Activated T-helper 1 cell treated with anti-CD3 and anti-CD28 coated beads, Interleukin-12 subunit alpha, Interleukin-12 subunit beta, Interleukin-2, Interleukin-4 antibody, amounts not matched to agents 30 ng/mL and 10 ng/mL and 1 ng/mL, durations not matched to agents 14 hours and 24 hours and 36 hours (primary cell): Measurements from ENCODE around the gene SND1. TPM values are rescaled to one million over a fixed set of nuclear protein-coding genes. Genes with fewer than 3 reads are reported as not detected.
"Not testable (repeated sequence)": the region's sequence is repeated elsewhere in the genome, so short reads cannot be mapped to it uniquely, and the experiment has no call there.

Experiments
- DNase-seq: peaks from one replicate; pipeline ENCODE4 v3.0.0; 2021; ENCODE audit warnings: low spot score
- H3K27ac Mint-ChIP-seq: one replicate; pipeline ENCODE4 v1.8.0; 2021; ENCODE audit warnings: mild to moderate bottlenecking, mixed read lengths
- H3K27me3 Mint-ChIP-seq: one replicate; pipeline ENCODE4 v1.8.0; 2022; ENCODE audit warnings: mild to moderate bottlenecking, moderate library complexity, mixed read lengths; ENCODE audit not compliant: insufficient read depth
- H3K36me3 Mint-ChIP-seq: one replicate; pipeline ENCODE4 v1.8.0; 2021; ENCODE audit warnings: low read depth, mixed read lengths
- H3K4me1 Mint-ChIP-seq: one replicate; pipeline ENCODE4 v1.8.0; 2021; ENCODE audit warnings: low read depth, mixed read lengths
- H3K4me3 Mint-ChIP-seq: one replicate; pipeline ENCODE4 v1.8.0; 2021; ENCODE audit warnings: mild to moderate bottlenecking, moderate library complexity, mixed read lengths
- H3K9me3 Mint-ChIP-seq: one replicate; pipeline ENCODE4 v1.8.0; 2021; ENCODE audit warnings: mixed read lengths
- intact Hi-C: fragments of 100-400 bp; cut with micrococcal nuclease; formaldehyde crosslinking; loops from one replicate; pipeline ENCODE4 v1.15.1; 2024
- total RNA-seq: library from RNA; stranded (reverse); gene quantifications from 2 replicates; pipeline ENCODE4 v1.2.3, GENCODE V29; 2022

The SND1 gene
- total RNA-seq, 1 donor from 2014 or later, result 292 TPM

DNA sequence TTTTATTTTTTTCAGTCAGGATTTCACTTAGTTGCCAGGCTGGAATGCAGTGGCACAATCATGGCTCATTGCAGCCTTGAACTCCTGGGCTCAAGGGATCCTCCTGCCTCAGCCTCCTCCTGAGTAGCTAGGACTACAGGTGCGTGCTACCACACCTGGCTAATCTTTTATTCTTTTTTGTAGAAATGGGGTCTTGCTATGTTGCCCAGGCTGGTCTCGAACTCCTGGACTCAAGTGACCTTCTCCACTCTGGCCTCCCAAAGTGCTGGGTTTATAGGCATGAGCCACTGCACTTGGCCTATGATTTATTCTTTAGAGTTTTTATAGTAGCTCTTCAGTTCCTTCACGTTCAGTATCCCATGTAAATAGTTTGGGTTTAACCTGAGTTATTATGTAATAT is 5.5 kb downstream of the SND1 start:
- intact Hi-C loops, result loop anchor here (10.0 kb wide), 2 partner anchors 797 to 877 kb away; partner anchors contain the start of gene HILPDA
- Mint-ChIP-seq H3K27me3 (no peaks in the 10 kb centered on the region), H3K27ac (no peak overlapping the region), H3K4me1 (peaks cover 72% of the 10 kb centered on the region), H3K9me3 (no peaks in the 10 kb centered on the region), H3K36me3 (peaks cover 44% of the 10 kb centered on the region), H3K4me3 (no peak overlapping the region)
- no peak for DNase-seq

DNA sequence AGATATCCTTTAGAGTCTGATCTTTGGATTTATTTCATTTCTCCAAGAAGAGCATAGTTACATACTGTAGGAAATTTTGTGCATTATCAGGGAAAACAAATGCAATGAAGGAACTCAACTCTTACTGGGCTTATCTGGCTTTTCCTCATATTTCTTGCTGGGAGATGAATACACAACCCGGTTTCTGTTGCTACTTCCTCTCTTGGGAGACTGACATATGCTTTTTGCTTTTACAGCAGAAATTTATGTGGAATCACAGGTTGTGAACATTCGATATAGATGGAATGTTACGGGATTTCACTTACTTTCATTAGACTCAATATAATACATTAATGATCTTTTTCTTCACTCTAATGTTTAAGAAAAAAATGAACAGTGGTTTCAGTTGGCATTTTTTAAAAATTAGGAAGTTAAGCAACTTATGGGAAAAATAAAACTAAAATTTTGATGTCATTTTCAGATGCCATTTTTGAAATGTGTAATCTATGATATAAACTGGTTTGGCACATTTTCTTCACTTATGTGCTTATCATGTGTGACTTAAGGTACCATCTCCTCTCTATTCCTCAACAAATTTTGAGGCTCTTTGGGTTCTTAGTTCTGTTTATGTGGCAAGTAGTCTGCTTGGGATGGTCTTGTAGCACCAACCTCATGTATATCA is 7.1 kb downstream of the SND1 start:
- intact Hi-C loops, result loop anchor here (10.0 kb wide), 2 partner anchors 796 to 876 kb away; partner anchors contain the start of gene HILPDA
- H3K4me1 Mint-ChIP-seq, result peaks cover 62% of the 10 kb centered on the region
- H3K4me3 Mint-ChIP-seq, result no peak overlapping the region
- no peaks in the 10 kb centered on the region for H3K27me3 Mint-ChIP-seq
- no peak overlapping the region for H3K27ac Mint-ChIP-seq
- no peaks in the 10 kb centered on the region for H3K9me3 Mint-ChIP-seq
- peaks cover 42% of the 10 kb centered on the region for H3K36me3 Mint-ChIP-seq
- DNase-seq, result no peak

DNA sequence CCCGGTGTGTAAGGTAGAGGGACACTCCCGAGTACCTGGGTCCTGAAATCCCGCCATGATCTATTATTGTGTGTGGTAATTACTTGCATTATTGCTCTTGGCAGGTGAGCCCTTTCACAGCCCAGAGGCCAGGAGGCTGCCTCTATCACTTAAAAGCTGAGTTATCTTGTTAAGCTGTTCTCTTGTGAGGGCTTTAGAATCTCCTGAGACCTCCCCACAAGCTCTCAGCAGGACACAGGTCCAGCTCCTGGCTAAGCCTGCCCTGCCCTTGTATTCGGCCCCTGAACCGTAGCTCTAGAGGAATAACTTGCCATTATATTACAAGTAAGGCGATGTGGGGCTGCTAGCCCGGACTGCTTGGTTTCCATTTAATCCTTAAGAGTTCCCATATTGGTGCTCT is 13.9 kb downstream of the SND1 start:
- intact Hi-C loops, result no loop called here
- H3K9me3 Mint-ChIP-seq, result no peaks in the 10 kb centered on the region
- H3K27ac Mint-ChIP-seq, result no peak overlapping the region
- no peaks in the 10 kb centered on the region for H3K27me3 Mint-ChIP-seq
- peaks cover 42% of the 10 kb centered on the region for H3K36me3 Mint-ChIP-seq
- no peak for DNase-seq
- H3K4me1 Mint-ChIP-seq, result peaks cover 60% of the 10 kb centered on the region
- no peak overlapping the region for H3K4me3 Mint-ChIP-seq

DNA sequence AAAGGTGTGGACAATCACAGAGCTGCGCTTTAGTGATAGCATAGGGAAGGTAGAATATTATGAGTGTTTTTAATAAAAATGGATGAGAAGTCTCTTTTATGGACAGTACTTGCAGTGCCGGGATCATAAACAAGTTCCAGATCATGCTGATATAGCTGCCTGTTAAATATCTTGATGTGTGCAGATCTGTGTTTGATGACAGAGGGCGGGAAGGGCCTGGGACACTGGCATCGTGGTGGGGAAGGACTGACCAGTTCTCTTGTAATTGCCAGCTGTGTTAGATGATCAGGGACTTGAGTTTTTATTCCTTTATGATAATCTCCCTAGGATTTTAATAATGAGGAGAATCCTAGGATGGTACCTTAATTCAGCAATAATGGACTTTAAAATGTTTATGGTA is 14.6 kb downstream of the SND1 start:
- Mint-ChIP-seq H3K4me1 (peaks cover 61% of the 10 kb centered on the region), H3K36me3 (peaks cover 42% of the 10 kb centered on the region), H3K4me3 (no peak overlapping the region)

DNA sequence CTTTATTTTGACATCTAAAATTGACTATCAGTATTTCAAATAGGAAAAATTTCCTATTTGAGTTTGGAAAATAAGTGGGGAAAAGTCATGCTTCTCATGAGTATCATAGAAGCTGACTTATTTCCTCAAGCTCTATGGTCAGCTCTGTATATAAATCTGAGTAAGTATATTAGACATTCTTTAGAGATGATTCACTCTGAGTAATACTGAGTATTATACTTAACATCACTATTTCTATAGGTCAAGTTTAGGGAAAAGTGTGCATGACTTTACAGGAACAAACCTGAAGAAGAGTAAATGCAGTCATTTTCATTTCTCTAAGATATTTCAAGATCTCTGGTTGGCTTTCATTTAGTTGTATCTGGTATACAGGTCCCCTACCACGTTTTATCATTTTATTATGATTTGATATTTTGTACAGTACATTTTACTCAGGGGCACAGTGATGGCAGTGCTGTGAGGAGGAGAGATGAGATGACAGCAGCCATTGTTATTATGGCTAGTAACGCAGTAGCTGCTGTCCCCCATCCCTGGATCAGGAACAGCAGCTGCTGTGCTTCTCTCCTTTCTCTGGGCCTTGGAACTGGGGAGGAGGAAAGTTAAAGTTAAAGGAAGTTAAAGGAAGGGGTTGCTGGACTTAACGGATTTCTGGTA is 15.2 kb downstream of the SND1 start:
- no peak overlapping the region for H3K4me3 Mint-ChIP-seq
- peaks cover 42% of the 10 kb centered on the region for H3K36me3 Mint-ChIP-seq
- H3K9me3 Mint-ChIP-seq, result no peaks in the 10 kb centered on the region
- peak overlapping the region; percentile 74 for H3K27ac Mint-ChIP-seq
- intact Hi-C loops, result loop anchor here (1.0 kb wide), 1 partner anchor 12 kb away; no protein-coding TSS in a partner anchor
- peaks cover 67% of the 10 kb centered on the region for H3K4me1 Mint-ChIP-seq
- no peak for DNase-seq
- no peaks in the 10 kb centered on the region for H3K27me3 Mint-ChIP-seq

More for the DNA sequence above, 14.6 kb downstream of the SND1 start:
- DNase-seq, result no peak
- Mint-ChIP-seq H3K27ac (no peak overlapping the region), H3K27me3 (no peaks in the 10 kb centered on the region), H3K9me3 (no peaks in the 10 kb centered on the region)
- intact Hi-C loops, result loop anchor here (1.0 kb wide), 1 partner anchor 11 kb away; no protein-coding TSS in a partner anchor

DNA sequence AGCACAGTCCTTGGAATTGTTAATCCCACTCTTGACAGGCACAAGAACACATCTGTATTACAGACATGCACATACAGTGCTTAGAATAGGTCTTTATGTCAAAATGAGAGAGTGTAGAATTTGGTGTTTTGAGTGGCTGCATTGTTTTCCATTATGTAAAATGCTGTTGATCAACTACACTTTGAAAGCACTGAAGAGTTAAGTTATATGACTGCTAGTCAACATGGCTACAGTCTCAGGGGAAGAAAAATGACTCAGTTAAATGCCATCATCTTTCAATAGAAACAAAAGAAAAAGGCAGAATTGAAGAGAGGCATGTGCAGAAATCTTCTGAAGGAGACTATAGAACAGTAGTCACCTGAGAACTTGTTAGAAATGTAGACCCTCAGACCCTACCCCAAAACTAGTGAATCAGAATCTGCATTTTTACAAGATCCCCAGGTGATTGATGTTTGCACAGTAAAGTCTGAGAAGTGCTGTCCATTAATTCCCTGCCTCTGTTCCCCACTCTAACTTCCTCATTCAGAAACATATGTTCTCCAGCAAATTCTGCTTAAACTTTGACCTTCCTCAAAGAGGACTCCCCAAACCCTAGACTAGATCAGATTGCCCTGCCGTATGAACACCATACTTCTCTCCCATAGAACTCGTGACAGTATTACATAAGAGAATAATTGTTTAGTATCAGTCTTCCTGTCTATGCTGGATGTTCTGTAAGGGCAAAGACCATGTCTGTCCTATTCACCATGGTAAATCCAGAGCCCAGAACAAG is 16.0 kb downstream of the SND1 start:
- H3K36me3 Mint-ChIP-seq, result peaks cover 42% of the 10 kb centered on the region

DNA sequence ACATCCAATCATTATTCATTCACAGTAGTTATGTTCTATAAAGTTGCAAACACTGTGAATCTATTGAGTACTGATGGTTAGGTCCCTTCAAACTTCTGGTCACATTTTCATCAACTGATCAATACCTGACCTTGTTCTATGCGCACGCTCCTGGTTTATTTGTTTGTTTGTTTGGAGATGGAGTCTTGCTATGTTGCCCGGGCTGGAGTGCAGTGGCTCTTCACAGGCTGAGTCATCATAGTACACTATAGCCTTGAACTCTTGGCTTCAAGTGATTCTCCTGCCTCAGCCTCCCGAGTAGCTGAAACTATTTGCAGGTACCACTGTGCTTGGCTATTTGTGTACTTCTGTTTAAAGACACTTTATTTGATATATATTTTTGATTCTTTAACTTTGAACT is 19.3 kb downstream of the SND1 start:
- intact Hi-C loops, result no loop called here
- peaks cover 38% of the 10 kb centered on the region for H3K36me3 Mint-ChIP-seq
- H3K9me3 Mint-ChIP-seq, result no peaks in the 10 kb centered on the region
- no peak overlapping the region for H3K27ac Mint-ChIP-seq
- no peak for DNase-seq
- H3K27me3 Mint-ChIP-seq, result no peaks in the 10 kb centered on the region
- H3K4me1 Mint-ChIP-seq, result peaks cover 64% of the 10 kb centered on the region
- no peak overlapping the region for H3K4me3 Mint-ChIP-seq

More for the DNA sequence above, 16.0 kb downstream of the SND1 start:
- peak overlapping the region; percentile 74 for H3K27ac Mint-ChIP-seq
- H3K4me1 Mint-ChIP-seq, result peaks cover 67% of the 10 kb centered on the region
- H3K27me3 Mint-ChIP-seq, result no peaks in the 10 kb centered on the region
- no peak overlapping the region for H3K4me3 Mint-ChIP-seq
- intact Hi-C loops, result loop anchor here (1.0 kb wide), 1 partner anchor 13 kb away; no protein-coding TSS in a partner anchor
- H3K9me3 Mint-ChIP-seq, result no peaks in the 10 kb centered on the region
- DNase-seq, result no peak

DNA sequence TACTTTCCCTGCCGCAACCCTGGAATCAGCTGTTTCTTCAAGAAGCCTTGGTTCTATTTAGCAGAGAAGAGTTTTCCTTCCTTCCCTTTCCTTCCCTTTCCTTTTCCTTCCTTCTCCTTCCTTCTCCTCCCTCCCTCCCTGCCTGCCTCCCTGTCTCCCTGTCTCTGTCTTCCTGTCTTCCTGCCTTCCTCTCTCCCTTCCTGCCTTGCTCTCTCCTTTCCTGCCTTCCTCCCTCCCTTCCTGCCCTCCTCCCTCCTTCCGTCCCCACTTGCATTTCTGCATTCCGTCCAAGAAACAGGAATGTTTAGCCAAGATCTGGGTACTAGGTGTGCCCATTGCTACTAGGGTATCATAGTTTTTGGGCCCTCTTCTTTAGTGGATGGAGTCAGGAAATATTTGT is 21.9 kb downstream of the SND1 start:
- H3K4me3 Mint-ChIP-seq, result no peak overlapping the region
- intact Hi-C loops, result no loop called here
- H3K4me1 Mint-ChIP-seq, result peaks cover 56% of the 10 kb centered on the region
- H3K27ac Mint-ChIP-seq, result no peak overlapping the region
- peaks cover 39% of the 10 kb centered on the region for H3K36me3 Mint-ChIP-seq
- no peaks in the 10 kb centered on the region for H3K9me3 Mint-ChIP-seq
- DNase-seq, result no peak
- H3K27me3 Mint-ChIP-seq, result no peaks in the 10 kb centered on the region

DNA sequence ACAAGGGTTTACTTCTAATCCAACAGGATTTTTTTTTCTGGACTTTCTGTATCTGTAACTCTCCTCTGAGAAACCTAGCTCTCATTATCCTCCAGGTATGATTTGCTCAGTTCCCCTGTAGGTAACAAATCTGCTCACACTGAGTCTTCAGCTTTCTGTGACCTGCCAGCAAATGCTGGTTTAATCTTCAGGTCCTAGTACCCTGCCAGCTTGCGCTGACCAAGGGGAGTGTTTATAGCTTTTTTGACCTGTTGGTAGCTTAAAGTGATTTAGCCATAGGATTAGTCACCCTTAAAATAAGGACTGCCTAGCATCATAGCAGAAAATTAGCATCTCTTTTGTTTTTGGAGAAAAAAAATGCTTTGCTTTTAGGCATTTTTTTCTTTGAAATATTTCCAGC is 22.4 kb downstream of the SND1 start:
- Mint-ChIP-seq H3K4me1 (peaks cover 56% of the 10 kb centered on the region), H3K9me3 (no peaks in the 10 kb centered on the region), H3K4me3 (no peak overlapping the region), H3K36me3 (peaks cover 39% of the 10 kb centered on the region), H3K27ac (no peak overlapping the region), H3K27me3 (no peaks in the 10 kb centered on the region)
- no peak for DNase-seq
- intact Hi-C loops, result no loop called here

DNA sequence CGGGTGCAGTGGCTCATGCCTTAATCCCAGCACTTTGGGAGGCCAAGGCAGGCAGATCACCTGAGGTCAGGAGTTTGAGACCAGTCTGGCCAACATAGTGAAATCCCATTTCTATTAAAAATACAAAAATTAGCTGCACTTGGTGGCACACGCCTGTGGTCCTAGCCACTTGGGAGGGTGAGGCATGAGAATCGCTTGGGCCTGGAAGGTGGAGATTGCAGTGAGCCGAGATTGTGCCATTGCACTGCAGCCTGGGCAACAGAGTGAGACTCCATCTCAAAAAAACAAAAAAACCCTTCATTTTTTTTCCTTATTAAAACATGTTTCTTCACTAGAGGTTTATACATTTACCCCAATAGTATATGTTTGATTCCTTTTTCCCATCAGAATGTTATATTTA is 22.9 kb downstream of the SND1 start:
- DNase-seq, H3K27ac Mint-ChIP-seq, intact Hi-C loops, H3K9me3 Mint-ChIP-seq, H3K4me3 Mint-ChIP-seq, H3K27me3 Mint-ChIP-seq: not testable (repeated sequence)
- Mint-ChIP-seq H3K4me1 (peaks cover 57% of the 10 kb centered on the region), H3K36me3 (peaks cover 41% of the 10 kb centered on the region)

DNA sequence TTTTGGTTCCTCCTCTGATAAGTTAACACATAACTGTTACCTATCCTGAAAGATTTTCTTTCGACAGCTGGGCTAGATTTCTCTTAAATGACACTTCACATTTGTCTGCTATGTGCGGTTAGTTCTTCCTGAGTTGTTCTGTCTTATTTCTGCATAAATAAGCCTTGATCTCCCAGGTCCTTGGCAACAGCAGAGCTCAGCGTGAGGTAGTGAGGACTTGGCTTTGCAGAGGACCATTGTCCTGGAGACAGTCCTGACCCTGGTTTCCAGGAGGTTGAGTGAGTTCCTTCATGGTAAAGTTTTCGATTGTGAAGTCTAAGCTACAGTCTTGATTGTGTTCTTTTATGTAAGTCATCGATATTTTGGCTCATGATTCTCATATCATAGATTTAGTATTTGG is 23.7 kb downstream of the SND1 start:
- no peak overlapping the region for H3K4me3 Mint-ChIP-seq
- DNase-seq, result no peak
- H3K4me1 Mint-ChIP-seq, result peaks cover 58% of the 10 kb centered on the region
- H3K9me3 Mint-ChIP-seq, result peaks cover 13% of the 10 kb centered on the region
- H3K36me3 Mint-ChIP-seq, result peaks cover 42% of the 10 kb centered on the region
- peak overlapping the region; percentile 55 for H3K27ac Mint-ChIP-seq
- intact Hi-C loops, result no loop called here
- H3K27me3 Mint-ChIP-seq, result no peaks in the 10 kb centered on the region

DNA sequence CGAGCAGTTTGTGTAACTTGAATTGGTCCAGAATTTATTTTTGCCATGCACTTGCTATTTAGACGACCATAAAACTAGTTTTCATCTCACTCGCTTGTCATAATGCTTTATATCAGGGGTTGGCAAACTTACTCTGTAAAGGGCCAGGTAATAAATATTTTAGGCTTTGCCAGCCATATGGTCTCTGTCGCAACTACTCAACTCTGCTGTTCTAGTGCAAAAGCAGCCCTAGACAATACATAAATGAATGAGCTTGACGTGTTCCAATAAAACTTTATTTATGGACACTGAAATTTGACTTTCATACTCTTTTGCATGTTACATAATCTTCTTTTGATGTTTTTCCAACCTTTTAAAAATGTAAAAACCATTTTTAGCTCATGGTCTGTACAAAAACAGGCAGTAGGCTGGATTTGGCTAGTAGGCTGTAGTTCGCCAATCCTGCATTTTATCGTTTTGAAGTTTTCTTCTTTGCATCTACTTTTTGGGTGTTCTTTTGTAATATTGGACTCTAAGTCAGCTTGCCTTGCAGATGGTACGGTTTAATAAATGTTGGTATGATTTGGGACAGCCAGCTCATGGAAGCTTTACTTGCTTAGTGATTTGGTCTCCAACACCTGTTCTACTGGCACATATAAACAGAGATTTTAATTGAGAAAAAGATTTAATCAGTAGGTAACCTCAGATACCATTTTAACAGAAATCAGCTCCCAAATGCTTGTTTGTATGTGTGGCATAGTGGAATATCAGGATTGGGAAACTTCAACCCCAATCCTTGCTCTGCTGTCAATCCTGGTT is 25.6 kb downstream of the SND1 start:
- no peak overlapping the region for H3K4me3 Mint-ChIP-seq
- peaks cover 46% of the 10 kb centered on the region for H3K36me3 Mint-ChIP-seq
- H3K27me3 Mint-ChIP-seq, result no peaks in the 10 kb centered on the region
- intact Hi-C loops, result loop anchor here (2.0 kb wide), 1 partner anchor 23 kb away; no protein-coding TSS in a partner anchor
- no peak for DNase-seq
- H3K9me3 Mint-ChIP-seq, result peaks cover 18% of the 10 kb centered on the region
- H3K27ac Mint-ChIP-seq, result no peak overlapping the region
- peaks cover 58% of the 10 kb centered on the region for H3K4me1 Mint-ChIP-seq
